Kidney (tissue), 14 donors: Measurements from ENCODE around the gene TNS3. TPM values are rescaled to one million over a fixed set of nuclear protein-coding genes. Genes with fewer than 3 reads are reported as not detected.

ENCODE experiments used
- DNase-seq, 5 donors: peaks; one replicate each; pipeline ENCODE4 v3.0.0-alpha.2; 2013 to 2020
- FAIRE-seq: peaks from 2 replicates; lab custom pipeline; 2012; peaks lifted over from hg19 to GRCh38; lab: Jason Lieb, UNC
- H3K27ac ChIP-seq, 2 donors: one replicate each; pipeline ENCODE4 v1.7.0; 2013; ENCODE audit warnings: low read depth in 2 of 2, low read length in 2 of 2, inconsistent platforms in 1 of 2
- H3K27me3 ChIP-seq: one replicate; pipeline ENCODE4 v1.7.1; 2013; ENCODE audit warnings: low read length, inconsistent platforms; ENCODE audit not compliant: control insufficient read depth, insufficient read depth
- H3K36me3 ChIP-seq, 3 donors: one replicate each; pipeline versions ENCODE4 v1.7.0 to v1.7.1; 2013; ENCODE audit warnings: low read length in 3 of 3, control low read depth in 1 of 3, inconsistent platforms in 1 of 3; ENCODE audit not compliant: insufficient read depth in 3 of 3, control insufficient read depth in 2 of 3
- H3K4me1 ChIP-seq, 3 donors: one replicate each; pipeline versions ENCODE4 v1.7.0 to v1.7.1; 2013; ENCODE audit warnings: low read length in 3 of 3, inconsistent platforms in 1 of 3, low read depth in 1 of 3; ENCODE audit not compliant: control insufficient read depth in 2 of 3, insufficient read depth in 2 of 3
- H3K4me3 ChIP-seq, 3 donors: one replicate each; pipeline versions ENCODE4 v1.7.0 to v1.8.1; 2013; ENCODE audit warnings: low read length in 3 of 3, control low read depth in 1 of 3, inconsistent platforms in 1 of 3
- H3K9ac ChIP-seq, 3 donors: one replicate each; pipeline versions ENCODE4 v1.7.0 to v1.7.1; 2013; ENCODE audit warnings: low read length in 3 of 3, control low read depth in 1 of 3, inconsistent platforms in 1 of 3
- H3K9me3 ChIP-seq, 3 donors: one replicate each; pipeline versions ENCODE4 v1.7.0 to v1.7.1; 2013; ENCODE audit warnings: low read length in 3 of 3, control low read depth in 1 of 3, inconsistent platforms in 1 of 3; ENCODE audit not compliant: control insufficient read depth in 2 of 3, insufficient read depth in 1 of 3
- CTCF ChIP-seq: IDR thresholded peaks from 3 replicates; pipeline ENCODE4 v1.5.1; 2012; ENCODE audit warnings: mild to moderate bottlenecking, moderate library complexity, borderline replicate concordance; ENCODE audit not compliant: insufficient read depth; ENCODE audit errors: extremely low read depth
- intact Hi-C: fragments of 100-400 bp; cut with DNase I; formaldehyde crosslinking; loops from one replicate; pipeline ENCODE4 v1.11.1; 2022
- polyA plus RNA-seq: library from polyadenylated mRNA; stranded (reverse); fragments of 350-450 nt; fragmentation: Illumina TruSeq; extraction: RNeasy Lipid Tissue Mini Kit (QIAGEN cat#74804); gene quantifications from one replicate; pipeline ENCODE4 v1.2.3, GENCODE V29; 2014; ENCODE audit warnings: low read depth, low replicate concordance; ENCODE audit not compliant: insufficient read depth
- total RNA-seq: library from RNA; stranded (reverse); fragmentation: NEBNext Ultra II Directional; extraction: Animal tissue kit (Norgen Biotek cat#: 25700); gene quantifications from one replicate; pipeline ENCODE4 v1.2.1, GENCODE V29; 2021
- donor health status: control.
- donor health status: control.
- donor health status: control.
- donor health status: control.
- donor health status: control.
- donor health status: DM: yes; HTN: yes; CAD: no.
- donor health status: Normal renal cell carcinoma (clear cell type).

TNS3 gene
- total and polyA plus RNA-seq, 2 donors from 2014 or later = 38.4 to 198 TPM

DNA sequence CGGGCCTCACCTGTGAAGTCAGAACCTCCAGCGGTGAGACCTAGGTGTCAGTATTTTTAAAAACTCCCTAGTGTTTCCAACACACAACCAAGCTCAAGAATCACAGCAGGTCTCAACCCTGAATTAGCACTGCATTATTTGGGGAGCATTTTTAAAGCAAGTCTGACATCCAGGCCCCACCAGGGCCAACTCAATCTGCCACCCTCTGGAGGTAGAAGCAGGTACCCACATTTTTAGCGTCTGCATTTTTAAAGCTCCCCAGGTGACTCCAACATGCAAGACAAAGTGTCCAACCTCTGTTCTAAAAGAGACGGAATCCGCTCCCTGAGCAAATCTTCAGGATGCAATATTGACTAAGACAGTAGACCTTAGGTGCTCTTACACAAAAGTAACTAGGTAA, 225.7 kb downstream of the TNS3 start:
- Histone ChIP-seq H3K27me3 (no peaks in the 10 kb centered on the region), H3K9ac (no peak overlapping the region), H3K27ac (no peak overlapping the region), H3K4me1 (peaks cover 0 to 7% (median 3%) of the 10 kb centered on the region in 3 donors), H3K9me3 (peaks cover 0 to 1% (median 0%) of the 10 kb centered on the region in 3 donors), H3K36me3 (peaks cover 0 to 13% (median 3%) of the 10 kb centered on the region in 3 donors), H3K4me3 (no peak overlapping the region)
- FAIRE-seq = no peak
- DNase-seq = peak in 1 of 5 donors; percentile 4
- no peak for TF ChIP-seq CTCF
- intact Hi-C loops = no loop called here

- Histone ChIP-seq H3K4me3 (no peak overlapping the region), H3K27ac (no peak overlapping the region), H3K9me3 (peaks cover 0 to 1% (median 0%) of the 10 kb centered on the region in 3 donors), H3K9ac (no peak overlapping the region), H3K36me3 (peaks cover 0 to 15% (median 3%) of the 10 kb centered on the region in 3 donors), H3K4me1 (peaks cover 0 to 7% (median 3%) of the 10 kb centered on the region in 3 donors), H3K27me3 (no peaks in the 10 kb centered on the region)
- intact Hi-C loops = no loop called here
- peak in 1 of 5 donors; percentile 18 for DNase-seq
- TF ChIP-seq CTCF = no peak
- FAIRE-seq = no peak
These were observed 226.2 kb downstream of the TNS3 start for GRCh38 chr7:47355684-47356083.

- DNase-seq (peak in 1 of 5 donors; percentile 36), FAIRE-seq (no peak)
- H3K36me3 ChIP-seq = peaks cover 0 to 15% (median 3%) of the 10 kb centered on the region in 3 donors
- no peak overlapping the region for H3K9ac ChIP-seq
- intact Hi-C loops = no loop called here
- no peak overlapping the region for H3K4me3 ChIP-seq
- H3K27ac ChIP-seq = no peak overlapping the region
- H3K4me1 ChIP-seq = peaks cover 0 to 7% (median 3%) of the 10 kb centered on the region in 3 donors
- TF ChIP-seq CTCF = no peak
- no peaks in the 10 kb centered on the region for H3K27me3 ChIP-seq
- H3K9me3 ChIP-seq = peaks cover 0 to 1% (median 0%) of the 10 kb centered on the region in 3 donors
These were observed 226.9 kb downstream of the TNS3 start for GRCh38 chr7:47354831-47355541.
